Measurements from ENCODE around the gene NFIA. TPM values are rescaled to one million over a fixed set of nuclear protein-coding genes. Genes with fewer than 3 reads are reported as not detected.
"Not testable (repeated sequence)": the region's sequence is repeated elsewhere in the genome, so short reads cannot be mapped to it uniquely, and the experiment has no call there.

The NFIA gene
- total RNA-seq, 2 experiments from 2014 or later: 4.2 to 5.7 TPM

DNA sequence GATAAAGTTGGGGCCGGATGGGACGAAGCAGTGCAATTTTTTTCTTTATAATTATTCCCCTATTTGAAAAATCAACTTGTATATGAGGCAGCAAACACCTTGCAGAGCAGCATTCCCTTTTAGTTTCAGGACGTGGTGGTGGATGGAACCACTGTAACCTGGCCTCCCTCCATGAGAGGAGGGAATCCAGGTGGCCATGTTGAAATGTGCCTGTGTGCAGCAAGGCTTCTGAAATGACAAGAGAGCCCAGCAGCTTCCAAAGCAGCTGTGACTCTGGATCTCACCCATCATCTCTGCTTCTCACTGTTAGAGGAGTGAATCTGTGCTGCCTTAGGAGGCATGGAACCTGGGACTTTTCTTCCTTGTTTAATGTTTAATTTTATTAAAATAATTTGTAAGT lies 42.3 kb downstream of the NFIA start:
- no peak overlapping the region for H3K27ac Mint-ChIP-seq
- POLR2A ChIA-PET: no interaction called here
- DNase-seq (no peak), ATAC-seq (ENCODE audit: low read depth) (no peak)
- peaks cover 1% of the 10 kb centered on the region for H3K36me3 Mint-ChIP-seq
- H3K4me1 Mint-ChIP-seq: no peaks in the 10 kb centered on the region
- H3K27me3 Mint-ChIP-seq: no peaks in the 10 kb centered on the region
- H3K4me3 Mint-ChIP-seq: no peak overlapping the region
- no peaks in the 10 kb centered on the region for H3K9me3 Mint-ChIP-seq

- no peak overlapping the region for H3K27ac Mint-ChIP-seq
- peaks cover 1% of the 10 kb centered on the region for H3K36me3 Mint-ChIP-seq
- POLR2A ChIA-PET: no interaction called here
- no peaks in the 10 kb centered on the region for H3K4me1 Mint-ChIP-seq
- no peak for DNase-seq
- H3K4me3 Mint-ChIP-seq: no peak overlapping the region
- H3K9me3 Mint-ChIP-seq: no peaks in the 10 kb centered on the region
- H3K27me3 Mint-ChIP-seq: no peaks in the 10 kb centered on the region
- ATAC-seq (ENCODE audit: low read depth): no peak
These were observed 42.9 kb downstream of the NFIA start for GRCh38 chr1:61125263-61125662.

DNA sequence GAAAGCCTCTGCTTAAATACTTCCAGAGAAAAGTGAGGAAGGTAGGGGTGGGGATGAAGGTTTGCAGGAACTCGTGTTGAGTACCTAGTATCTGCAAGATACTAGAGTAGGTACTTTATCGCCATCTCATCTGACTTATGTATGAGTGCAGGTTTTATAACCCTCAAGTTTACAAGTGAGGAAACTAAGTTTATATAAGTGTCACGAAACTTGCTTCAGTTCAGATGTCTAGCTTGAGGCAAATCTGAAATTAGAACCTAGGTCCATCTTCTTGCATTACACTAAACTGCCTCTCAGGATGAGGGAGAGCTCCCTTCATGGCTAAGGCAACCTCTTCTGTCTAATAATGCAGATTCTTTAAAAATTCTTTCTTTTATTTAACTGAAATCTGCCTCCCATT lies 43.5 kb downstream of the NFIA start:
- Mint-ChIP-seq H3K36me3 (peaks cover 1% of the 10 kb centered on the region), H3K4me3 (no peak overlapping the region), H3K4me1 (no peaks in the 10 kb centered on the region), H3K27ac (no peak overlapping the region), H3K9me3 (no peaks in the 10 kb centered on the region), H3K27me3 (no peaks in the 10 kb centered on the region)
- DNase-seq (no peak), ATAC-seq (ENCODE audit: low read depth) (no peak)
- POLR2A ChIA-PET: no interaction called here

- ATAC-seq (ENCODE audit: low read depth); H3K9me3 Mint-ChIP-seq; POLR2A ChIA-PET; H3K27me3 Mint-ChIP-seq; H3K27ac Mint-ChIP-seq; H3K4me3 Mint-ChIP-seq; H3K4me1 Mint-ChIP-seq; DNase-seq; H3K36me3 Mint-ChIP-seq: not testable (repeated sequence)
These were observed 44.5 kb downstream of the NFIA start for GRCh38 chr1:61126843-61127242.

- ATAC-seq (ENCODE audit: low read depth): no peak
- Mint-ChIP-seq H3K4me1 (peaks cover 6% of the 10 kb centered on the region), H3K36me3 (peaks cover 1% of the 10 kb centered on the region), H3K4me3 (no peak overlapping the region), H3K27me3 (no peaks in the 10 kb centered on the region), H3K27ac (no peak overlapping the region), H3K9me3 (no peaks in the 10 kb centered on the region)
- POLR2A ChIA-PET: no interaction called here
- no peak for DNase-seq
These were observed 48.1 kb downstream of the NFIA start for GRCh38 chr1:61130338-61131000.

DNA sequence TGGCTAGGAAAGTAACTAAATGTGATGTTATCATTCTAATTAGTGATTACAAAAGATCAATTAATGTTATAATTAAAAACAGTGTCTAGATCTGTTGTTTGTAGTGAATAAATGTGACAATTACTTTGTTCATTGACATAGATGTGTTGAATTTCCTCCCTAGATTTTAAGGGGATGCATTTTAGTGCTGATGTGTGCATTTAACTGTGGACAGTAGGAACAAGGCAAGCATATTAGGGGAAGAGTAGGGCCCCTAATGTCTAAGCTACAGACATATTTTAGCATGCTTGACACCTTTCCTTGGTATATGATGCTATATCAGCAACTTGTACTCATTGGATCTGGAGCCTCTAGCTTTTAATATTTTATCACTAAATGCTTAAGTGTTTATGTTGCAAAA lies 48.9 kb downstream of the NFIA start:
- H3K27ac Mint-ChIP-seq: no peak overlapping the region
- no peak overlapping the region for H3K4me3 Mint-ChIP-seq
- no peaks in the 10 kb centered on the region for H3K27me3 Mint-ChIP-seq
- peaks cover 6% of the 10 kb centered on the region for H3K4me1 Mint-ChIP-seq
- H3K36me3 Mint-ChIP-seq: peaks cover 1% of the 10 kb centered on the region
- POLR2A ChIA-PET: no interaction called here
- H3K9me3 Mint-ChIP-seq: no peaks in the 10 kb centered on the region
- ATAC-seq (ENCODE audit: low read depth) (no peak), DNase-seq (no peak)

GRCh38 chr1:61131716-61132115 lies 49.4 kb downstream of the NFIA start:
- no peak for ATAC-seq (ENCODE audit: low read depth)
- no peaks in the 10 kb centered on the region for H3K27me3 Mint-ChIP-seq
- H3K36me3 Mint-ChIP-seq: peaks cover 1% of the 10 kb centered on the region
- peaks cover 6% of the 10 kb centered on the region for H3K4me1 Mint-ChIP-seq
- H3K9me3 Mint-ChIP-seq: no peaks in the 10 kb centered on the region
- DNase-seq: no peak
- no peak overlapping the region for H3K27ac Mint-ChIP-seq
- POLR2A ChIA-PET: no interaction called here
- H3K4me3 Mint-ChIP-seq: no peak overlapping the region

DNA sequence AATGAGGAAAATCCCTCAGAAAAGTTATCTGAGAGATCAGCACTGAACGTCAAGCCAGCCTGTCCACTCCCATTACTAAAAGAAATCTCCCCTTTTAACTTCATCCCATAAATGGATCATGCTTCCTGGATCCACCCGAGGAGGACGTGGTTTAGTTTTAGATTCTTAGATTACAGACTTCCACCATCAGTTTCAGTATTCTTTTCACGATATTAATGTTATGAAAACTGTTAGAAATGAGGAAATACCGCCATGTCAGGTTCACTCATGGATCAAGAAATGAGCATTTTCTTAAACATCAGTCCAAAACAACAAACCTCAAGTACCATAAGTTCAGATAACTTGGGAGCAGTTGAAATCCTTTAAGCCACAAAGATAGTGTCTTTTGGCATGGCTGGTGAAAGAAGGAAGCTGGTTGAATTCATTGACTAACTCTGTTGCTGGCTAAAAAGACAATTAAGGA lies 49.8 kb downstream of the NFIA start:
- Mint-ChIP-seq H3K9me3 (no peaks in the 10 kb centered on the region), H3K4me1 (peaks cover 6% of the 10 kb centered on the region), H3K27ac (no peak overlapping the region), H3K4me3 (no peak overlapping the region), H3K27me3 (no peaks in the 10 kb centered on the region), H3K36me3 (peaks cover 1% of the 10 kb centered on the region)
- no peak for DNase-seq
- no peak for ATAC-seq (ENCODE audit: low read depth)
- POLR2A ChIA-PET: no interaction called here

DNA sequence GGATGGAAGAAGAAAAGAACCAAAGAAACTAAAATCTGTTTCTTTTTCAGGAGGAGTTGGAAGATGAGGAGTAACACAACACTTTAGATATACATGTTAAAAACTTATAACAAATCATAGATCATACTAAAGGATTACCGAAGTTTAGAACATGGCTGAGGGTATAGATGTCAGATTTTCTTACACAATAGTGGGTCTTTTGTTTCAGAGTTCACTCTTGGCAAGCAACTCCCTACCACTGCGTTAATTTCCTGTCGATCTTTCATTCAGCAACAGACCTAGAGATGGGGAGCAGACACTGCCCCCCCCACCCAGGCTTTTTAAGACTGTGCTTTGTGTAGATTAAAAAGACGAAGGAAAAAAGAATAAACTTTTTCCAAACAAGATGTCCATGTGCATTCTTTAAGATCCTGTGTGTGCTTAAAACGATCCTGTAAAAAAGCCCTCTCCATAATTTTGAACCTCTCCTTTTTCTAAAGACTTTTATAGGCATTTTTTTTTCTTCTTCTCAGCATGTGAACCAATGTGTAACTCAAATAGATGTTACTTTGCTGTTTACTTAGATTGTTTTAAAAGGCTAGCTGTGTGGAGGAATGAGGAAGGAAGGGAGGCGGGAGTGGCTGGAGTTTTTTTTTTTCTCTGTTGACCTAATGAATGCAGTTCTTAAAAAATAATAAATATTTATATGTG lies 50.4 kb downstream of the NFIA start:
- POLR2A ChIA-PET: no interaction called here

DNA sequence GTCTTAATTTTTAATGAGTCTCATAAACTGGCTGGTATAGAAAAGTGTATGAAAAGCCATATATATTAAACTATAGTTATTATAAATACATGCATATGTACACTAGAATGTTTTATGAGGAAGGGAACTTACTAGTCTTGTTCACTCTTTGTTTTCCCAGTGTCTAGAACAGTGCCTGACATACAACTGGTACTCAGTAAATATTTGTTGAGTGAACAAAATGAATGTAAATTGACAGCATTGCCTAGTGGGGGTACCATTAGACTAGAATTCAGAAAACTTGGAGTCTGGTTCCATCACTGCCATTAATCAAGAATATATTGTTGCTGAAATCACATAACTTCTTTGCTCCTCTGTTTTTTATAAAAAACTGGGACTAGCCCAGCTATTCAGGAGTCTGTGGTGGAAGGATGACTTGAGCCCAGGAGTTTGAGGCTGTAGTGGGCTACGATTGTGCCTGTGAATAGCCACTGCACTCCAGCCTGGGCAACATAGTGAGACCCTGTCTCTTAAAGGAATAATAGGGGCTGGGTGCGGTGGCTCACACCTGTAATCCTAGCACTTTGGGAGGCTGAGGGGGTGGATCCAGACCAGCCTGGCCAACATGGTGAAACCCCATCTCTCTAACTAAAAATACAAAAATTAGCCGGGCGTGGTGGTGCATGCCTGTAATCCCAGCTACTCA lies 51.1 kb downstream of the NFIA start:
- Mint-ChIP-seq H3K4me3 (no peak overlapping the region), H3K4me1 (peaks cover 6% of the 10 kb centered on the region), H3K27me3 (no peaks in the 10 kb centered on the region), H3K36me3 (peaks cover 1% of the 10 kb centered on the region), H3K9me3 (no peaks in the 10 kb centered on the region), H3K27ac (no peak overlapping the region)
- ATAC-seq (ENCODE audit: low read depth): no peak
- DNase-seq: no peak
- POLR2A ChIA-PET: no interaction called here

More for the DNA sequence above, 50.4 kb downstream of the NFIA start:
- Mint-ChIP-seq H3K27me3 (no peaks in the 10 kb centered on the region), H3K4me1 (peaks cover 6% of the 10 kb centered on the region), H3K27ac (no peak overlapping the region), H3K36me3 (peaks cover 1% of the 10 kb centered on the region), H3K4me3 (no peak overlapping the region), H3K9me3 (no peaks in the 10 kb centered on the region)
- ATAC-seq (ENCODE audit: low read depth): no peak
- DNase-seq: no peak

GRCh38 chr1:61135291-61135690 lies 52.9 kb downstream of the NFIA start:
- Mint-ChIP-seq H3K27me3 (peaks cover 2% of the 10 kb centered on the region), H3K4me1 (peaks cover 6% of the 10 kb centered on the region), H3K36me3 (no peaks in the 10 kb centered on the region), H3K9me3 (no peaks in the 10 kb centered on the region), H3K4me3 (no peak overlapping the region), H3K27ac (no peak overlapping the region)
- ATAC-seq (ENCODE audit: low read depth) (no peak), DNase-seq (no peak)
- POLR2A ChIA-PET: no interaction called here

DNA sequence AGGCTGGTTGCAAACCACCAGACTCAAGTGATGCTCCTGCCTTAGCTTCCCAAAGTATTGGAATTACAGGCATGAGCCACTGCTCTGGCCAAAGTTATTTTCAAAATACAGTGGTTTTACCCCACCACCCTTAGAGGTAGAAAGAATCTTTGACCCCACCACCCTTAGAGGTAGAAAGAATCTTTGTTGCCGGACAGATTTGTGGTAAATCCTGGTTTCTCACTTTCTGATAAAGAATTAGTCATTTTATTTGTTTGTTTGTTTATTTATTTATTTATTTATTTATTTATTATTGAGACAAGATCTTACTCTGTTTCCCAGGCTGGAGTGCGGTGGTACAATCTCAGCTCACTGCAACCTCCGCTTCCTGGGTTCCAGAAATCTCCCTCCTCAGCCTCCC lies 55.9 kb downstream of the NFIA start:
- no peak overlapping the region for H3K4me3 Mint-ChIP-seq
- H3K27me3 Mint-ChIP-seq: peaks cover 4% of the 10 kb centered on the region
- H3K36me3 Mint-ChIP-seq: no peaks in the 10 kb centered on the region
- ATAC-seq (ENCODE audit: low read depth): no peak
- no peak for DNase-seq
- H3K9me3 Mint-ChIP-seq: no peaks in the 10 kb centered on the region
- no peaks in the 10 kb centered on the region for H3K4me1 Mint-ChIP-seq
- no peak overlapping the region for H3K27ac Mint-ChIP-seq
- POLR2A ChIA-PET: no interaction called here

DNA sequence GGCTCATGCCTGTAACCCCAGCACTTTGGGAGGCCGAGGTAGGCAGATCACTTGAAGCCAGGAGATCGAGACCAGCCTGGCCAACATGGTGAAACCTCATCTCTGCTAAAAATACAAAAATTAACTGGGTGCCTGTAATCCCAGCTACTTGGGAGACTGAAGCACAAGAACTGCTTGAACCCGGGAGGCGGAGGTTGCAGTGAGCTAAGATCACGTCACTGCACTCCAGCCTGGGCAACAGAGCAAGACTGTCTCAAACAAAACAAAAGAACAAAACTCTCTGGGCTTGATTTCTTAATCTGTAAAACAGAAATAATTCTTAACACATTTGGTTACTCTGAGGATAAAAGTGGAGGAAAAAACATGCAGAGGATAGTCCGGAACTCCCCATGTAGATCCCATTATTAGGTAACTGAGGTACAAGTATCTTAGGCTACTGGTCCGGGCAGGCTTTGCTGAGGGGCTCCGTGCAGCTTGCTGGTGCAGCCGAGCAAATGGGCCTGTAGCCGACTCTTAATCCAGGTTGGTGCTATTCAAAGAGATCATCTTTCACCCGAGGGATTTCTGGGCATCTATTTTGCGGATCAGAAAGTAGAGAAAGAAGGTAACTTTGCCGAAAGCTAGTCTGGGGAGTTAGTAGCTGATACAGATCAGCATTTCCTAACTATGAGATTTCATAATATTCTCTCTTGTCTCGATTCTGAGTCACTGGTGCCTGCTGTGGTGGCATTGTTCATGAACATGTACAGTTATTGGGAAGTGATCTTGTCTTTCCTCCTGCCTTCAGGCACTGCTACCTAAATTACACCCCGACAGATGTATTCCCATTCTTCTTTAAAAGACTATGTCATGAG lies 56.8 kb downstream of the NFIA start:
- POLR2A ChIA-PET: interaction anchor here (0.7 kb wide), 1 partner anchor 8 kb away, joined by 5 read pairs; no protein-coding TSS in a partner anchor
- Mint-ChIP-seq H3K4me1 (no peaks in the 10 kb centered on the region), H3K9me3 (no peaks in the 10 kb centered on the region), H3K36me3 (no peaks in the 10 kb centered on the region), H3K27ac (no peak overlapping the region), H3K27me3 (peaks cover 4% of the 10 kb centered on the region), H3K4me3 (no peak overlapping the region)
- DNase-seq (no peak), ATAC-seq (ENCODE audit: low read depth) (no peak)
